SKM-1 treated with dmso at 0.1 percent for 144 hours (cell line): ENCODE measurements around the gene TBC1D16.
"Not testable (repeated sequence)": the region's sequence is repeated elsewhere in the genome, so short reads cannot be mapped to it uniquely, and the experiment has no call there.

ENCODE experiments used
- DNase-seq: peaks from one replicate; lab custom pipeline; 2025; ENCODE audit not compliant: unreplicated experiment; lab: John Stamatoyannopoulos, UW

The TBC1D16 gene

DNA sequence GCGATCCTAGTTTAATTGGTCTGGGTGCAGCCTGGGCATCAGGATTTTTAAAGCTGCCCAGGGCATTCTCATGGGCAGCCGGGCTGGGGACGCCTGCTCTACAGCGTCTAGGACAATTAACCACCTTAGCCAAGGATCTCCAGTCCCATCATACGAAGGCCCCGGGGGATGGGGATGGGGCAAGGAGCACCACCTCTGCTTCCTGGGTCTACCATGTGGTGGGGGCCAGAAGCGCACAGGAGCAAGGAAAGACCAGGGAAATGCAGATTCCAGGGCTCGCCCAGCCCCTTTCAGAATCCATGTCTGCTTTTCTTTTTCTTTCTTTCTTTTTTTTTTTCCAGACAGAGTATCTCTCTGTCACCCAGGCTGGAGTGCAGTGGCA, 29.3 kb downstream of the TBC1D16 start:
- DNase-seq = no peak

- peak; percentile 40 for DNase-seq
Measured at GRCh38 chr17:80005360-80006338, 30.0 kb downstream of the TBC1D16 start.

- DNase-seq = no peak
Measured at GRCh38 chr17:80003969-80004368, 31.7 kb downstream of the TBC1D16 start.

DNA sequence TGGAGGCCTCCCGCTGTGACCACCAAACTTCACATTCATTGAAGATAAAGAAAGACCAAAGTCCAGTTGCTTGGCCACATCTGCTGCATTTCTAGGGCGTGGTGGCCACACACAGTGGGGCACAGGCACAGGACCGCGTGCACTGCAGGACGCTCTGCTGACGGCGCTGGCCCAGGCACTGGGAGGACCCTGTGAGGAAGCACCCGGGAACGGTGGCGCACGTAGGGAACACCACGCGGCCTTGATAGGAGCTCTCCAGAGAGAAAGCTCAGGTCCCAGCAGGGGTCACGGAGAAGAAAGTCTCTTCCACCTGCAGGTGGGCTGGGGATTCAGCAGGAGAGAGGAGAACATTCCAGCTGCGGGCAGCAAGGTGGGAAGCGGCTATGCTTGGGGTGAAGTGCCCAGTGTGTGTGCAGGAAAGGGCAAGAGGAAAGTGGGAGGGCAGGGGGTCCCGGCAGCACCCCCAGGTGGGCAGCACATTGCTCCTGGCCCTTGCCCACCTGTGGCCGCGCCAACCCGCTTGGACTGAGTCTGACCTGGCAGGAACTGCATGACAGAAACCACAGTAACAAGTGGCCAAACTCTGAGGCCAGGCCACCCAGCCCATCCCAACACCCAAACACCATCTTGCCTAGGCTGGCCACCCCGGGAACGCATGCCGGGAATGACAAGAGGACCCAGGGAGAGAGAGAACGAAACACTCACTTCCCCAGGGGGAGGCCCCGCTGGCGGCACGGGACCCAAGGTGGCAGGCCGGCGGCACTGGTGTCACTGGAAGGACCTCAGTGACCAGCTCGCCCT, 32.8 kb downstream of the TBC1D16 start:
- no peak for DNase-seq

DNA sequence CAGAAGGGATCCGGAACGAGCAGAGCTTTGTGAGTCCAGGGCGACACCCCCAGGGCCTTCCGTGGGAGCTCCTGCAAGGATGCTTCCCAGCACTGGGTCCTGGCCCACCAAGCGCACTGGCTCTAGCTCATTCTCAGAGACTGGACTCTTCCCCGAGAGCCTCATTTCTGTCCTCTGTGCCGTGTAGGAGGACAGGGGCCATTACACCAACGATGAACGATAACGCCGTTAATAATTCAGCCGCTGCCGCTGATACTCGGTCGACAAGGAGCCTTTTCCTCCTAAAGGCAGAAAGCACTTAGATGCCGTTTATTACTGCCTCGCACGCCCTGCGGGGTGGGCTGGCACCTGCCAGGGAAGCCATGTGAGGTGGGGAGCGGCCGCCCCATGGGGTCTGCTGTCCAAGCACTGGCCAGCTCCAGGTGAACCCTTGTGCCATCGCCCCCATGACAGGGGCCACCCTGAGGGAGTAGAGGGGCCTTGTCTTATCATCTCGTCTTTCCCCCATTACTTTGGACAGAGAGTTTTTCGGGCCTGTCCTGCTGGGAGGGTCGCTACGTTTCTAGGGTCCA, 33.5 kb downstream of the TBC1D16 start:
- DNase-seq = no peak

- DNase-seq = no peak
Measured at GRCh38 chr17:80000981-80001775, 34.5 kb downstream of the TBC1D16 start.

GRCh38 chr17:80000136-80000535, 35.5 kb downstream of the TBC1D16 start:
- no peak for DNase-seq

DNA sequence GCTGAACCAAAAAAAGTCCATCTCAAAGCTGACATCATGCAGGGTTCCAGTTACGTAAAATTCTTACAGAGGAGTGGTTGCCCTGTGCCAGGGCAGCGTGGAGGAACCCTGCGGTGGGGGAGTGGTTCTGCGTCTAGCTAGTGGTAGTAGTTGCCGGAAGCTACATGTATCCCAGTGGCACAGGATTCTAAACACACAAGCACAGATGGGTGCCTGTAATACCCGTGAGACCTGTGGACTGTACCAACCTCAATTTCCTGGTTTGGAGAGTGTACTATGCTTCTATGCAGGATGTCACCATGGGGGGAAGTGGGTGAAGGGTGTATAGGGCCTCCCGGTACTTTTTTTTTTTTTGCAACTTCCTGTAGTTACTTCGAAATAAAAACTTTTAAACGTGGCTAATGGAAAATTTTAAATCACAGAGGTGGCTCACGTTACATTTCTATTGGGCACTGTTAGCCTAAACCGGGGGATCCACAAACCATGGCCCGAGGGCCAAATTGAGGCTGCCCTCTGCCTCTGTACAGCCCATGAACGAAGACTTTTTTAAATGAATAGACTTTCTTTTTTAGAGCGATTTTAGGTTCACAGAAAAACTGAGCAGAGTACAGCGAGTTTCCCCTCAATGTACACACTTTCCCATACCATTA, 38.5 kb downstream of the TBC1D16 start:
- DNase-seq = peak; percentile 96

DNA sequence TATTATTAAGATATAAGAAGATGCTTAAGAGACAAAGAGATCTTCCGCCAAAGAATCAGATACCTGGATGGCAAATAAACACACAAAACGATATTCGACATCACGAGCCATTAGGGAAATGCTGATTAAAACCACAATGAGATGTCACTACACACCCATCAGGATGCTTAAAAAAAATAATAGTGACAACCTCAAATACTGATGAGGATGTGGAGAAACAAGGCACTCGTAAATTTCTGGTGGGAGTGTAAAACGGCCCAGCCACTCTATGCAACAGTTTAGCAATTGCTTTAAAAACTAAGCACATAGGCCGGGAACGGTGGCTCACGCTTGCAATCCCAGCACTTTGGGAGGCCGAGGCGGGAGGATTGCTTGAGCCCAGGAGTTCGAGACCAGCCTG, 39.4 kb downstream of the TBC1D16 start:
- no peak for DNase-seq

DNA sequence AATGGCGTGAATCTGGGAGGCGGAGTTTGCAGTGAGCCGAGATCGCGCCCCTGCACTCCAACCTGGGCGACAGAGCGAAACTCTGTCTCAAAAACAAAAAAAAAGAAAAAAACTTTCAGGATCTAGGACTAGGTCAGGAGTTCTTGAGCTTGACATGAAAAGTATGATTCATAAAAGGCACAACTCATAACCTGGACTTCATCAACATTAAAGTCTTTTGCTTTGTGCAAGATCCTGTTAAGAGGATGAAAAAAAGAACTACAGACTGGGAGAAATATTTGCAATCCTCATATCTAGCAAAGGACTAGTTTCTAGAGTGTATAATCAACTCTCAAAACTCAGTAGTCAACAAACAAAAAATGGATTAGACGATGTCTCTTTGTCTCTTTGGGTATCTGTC, 40.0 kb downstream of the TBC1D16 start:
- no peak for DNase-seq

GRCh38 chr17:79994602-79995001, 41.1 kb downstream of the TBC1D16 start:
- DNase-seq = no peak

- not testable (repeated sequence) for DNase-seq
Measured at GRCh38 chr17:79994228-79994569, 41.5 kb downstream of the TBC1D16 start.

DNA sequence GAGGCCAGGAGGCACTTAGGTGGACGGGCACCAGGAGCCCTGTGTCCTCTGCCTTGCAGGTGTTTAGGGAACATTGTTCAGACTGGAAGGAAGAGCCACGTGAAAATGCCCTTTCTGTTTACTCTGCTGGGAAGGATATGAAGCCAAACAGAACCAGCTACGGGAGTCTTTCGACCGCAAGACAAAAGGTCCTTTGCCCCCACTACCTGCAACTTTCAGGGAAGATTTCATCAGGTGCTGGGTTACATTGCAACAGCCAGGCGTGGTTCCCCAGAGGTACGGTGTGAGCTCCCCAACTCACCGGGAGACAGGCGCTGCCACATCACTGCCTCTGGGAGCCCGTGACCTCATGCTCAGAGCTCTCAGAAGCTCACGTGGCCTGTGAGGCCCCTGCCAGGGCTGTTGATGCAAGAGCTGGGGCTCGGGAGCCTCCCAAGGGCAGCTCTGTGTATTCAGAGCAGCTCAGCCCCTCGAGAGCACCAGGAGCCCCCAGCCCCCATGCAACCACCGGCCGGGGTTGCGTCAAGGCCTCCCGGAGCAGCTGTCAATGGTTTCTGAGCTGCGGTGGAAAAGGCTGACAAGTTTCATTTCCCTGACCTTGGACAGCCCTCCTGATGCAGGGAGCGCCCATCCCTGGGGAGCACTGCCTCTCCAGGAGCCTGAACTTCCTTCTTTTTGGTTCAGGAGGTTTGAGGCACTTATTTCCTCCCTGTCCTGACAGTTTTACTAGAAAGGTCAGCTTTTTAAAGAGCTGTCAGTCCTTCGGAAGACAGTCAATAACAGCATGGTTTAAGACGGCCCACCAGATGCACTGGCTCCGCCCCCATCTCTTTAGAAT, 42.1 kb downstream of the TBC1D16 start:
- DNase-seq = peak; percentile 84

DNA sequence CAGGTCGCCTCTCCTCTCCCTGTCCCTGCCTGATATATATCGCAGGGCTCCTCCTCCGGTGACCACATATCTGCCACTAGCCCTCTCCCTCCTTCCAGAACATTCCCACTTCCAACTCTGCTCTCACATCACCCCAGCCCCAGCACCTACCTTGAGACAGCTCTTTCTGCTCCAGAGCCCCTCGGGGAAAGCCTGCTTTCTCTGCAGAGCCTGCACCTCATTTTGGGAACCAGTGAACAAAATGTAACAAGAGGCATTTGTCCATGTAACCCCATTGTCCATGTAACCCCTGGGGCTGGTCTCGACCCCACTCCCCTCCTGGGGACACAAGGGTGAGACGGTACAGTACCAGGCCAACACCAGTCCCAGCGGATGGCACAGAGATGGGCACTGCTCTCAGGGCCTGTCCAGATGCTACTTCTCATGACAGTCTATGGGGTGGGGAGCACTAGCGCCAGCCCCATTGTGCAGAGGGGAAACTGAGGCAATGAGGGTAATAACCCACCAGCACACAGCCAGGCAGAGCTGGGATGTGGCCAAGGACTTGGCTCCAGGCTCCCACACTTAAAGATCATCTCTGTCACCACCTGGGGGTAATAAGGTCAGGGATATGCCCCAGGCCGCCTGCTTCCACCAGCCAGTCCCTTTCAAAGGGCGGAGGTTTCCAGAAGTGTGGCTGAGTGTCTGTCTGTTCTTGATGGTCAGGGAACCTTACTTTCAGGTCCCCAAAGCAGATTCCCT, 42.9 kb downstream of the TBC1D16 start:
- DNase-seq = no peak

GRCh38 chr17:79991924-79992648, 43.6 kb downstream of the TBC1D16 start:
- DNase-seq = no peak

DNA sequence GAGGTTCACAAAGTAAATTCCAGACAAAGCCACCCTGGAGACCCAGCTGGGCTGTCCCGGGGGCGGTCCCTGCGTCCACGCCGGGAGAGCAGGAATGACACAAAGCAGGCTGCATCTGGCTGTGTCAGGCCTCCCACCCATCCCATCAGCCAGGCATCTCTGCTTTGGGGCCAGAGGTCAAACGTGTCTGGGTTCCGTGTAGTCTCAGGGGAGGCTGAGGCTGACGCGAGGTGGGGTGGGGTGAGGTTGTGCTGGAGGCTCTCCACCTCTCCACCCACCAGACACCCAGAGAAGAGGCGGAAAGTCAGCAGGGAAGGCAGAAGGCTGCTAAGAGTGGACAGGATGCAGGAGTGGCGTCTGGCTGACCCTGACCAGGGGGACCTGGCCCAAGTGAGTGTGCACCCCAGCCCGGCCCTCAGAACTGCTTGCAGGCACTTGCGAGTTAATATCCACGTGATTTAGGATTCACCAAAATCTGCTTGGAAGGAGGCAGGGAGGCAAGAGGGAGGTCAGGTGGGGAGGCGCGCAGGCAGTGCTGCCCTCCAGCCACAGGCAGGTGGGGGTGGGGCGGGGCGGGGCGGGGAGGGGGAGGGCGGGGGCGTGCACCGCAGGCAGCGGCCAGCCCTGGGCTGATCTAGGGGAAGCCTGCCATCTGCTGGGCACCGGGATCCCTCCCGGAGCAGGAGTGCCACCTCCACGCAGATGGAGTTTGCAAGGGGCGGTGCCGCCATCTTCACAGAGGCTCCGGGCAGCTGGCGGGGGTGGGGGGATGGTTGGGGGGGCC, 44.3 kb downstream of the TBC1D16 start:
- peak; percentile 10 for DNase-seq

- no peak for DNase-seq
Measured at GRCh38 chr17:79990704-79991103, 45.0 kb downstream of the TBC1D16 start.
